SU-DHL-6 (cell line): ENCODE measurements around the gene NOP14.

Source experiments
- H2AFZ ChIP-seq: fragments of 200-600 bp; sonication (generic); 2 replicates; pipeline ENCODE4 v1.6.1; 2014; ENCODE audit warnings: low read depth, mild to moderate bottlenecking, moderate library complexity, mixed read lengths, antibody characterized with exemption, low read length; ENCODE audit not compliant: severe bottlenecking
- H3F3A ChIP-seq: fragments of 200-600 bp; shearing (Covaris generic); 2 replicates; pipeline ENCODE4 v1.6.0; 2016; ENCODE audit warnings: antibody characterized with exemption, mild to moderate bottlenecking; ENCODE audit not compliant: insufficient read depth
- H3K27ac ChIP-seq: fragments of 200-600 bp; sonication (generic); 2 replicates; pipeline ENCODE4 v1.5.1; 2016; ENCODE audit warnings: low read depth, mild to moderate bottlenecking, low read length, moderate library complexity, mixed read lengths
- H3K27me3 ChIP-seq: fragments of 200-600 bp; sonication (generic), shearing (Covaris generic); 2 replicates; pipeline ENCODE4 v1.6.0; 2014; ENCODE audit warnings: mild to moderate bottlenecking, low read length
- H3K36me3 ChIP-seq: fragments of 200-600 bp; sonication (generic); 2 replicates; pipeline ENCODE4 v1.6.1; 2014; ENCODE audit warnings: mild to moderate bottlenecking, low read length, mixed read lengths
- H3K4me2 ChIP-seq: fragments of 300-600, 200-600 bp; shearing (Covaris generic), sonication (generic); 2 replicates; pipeline ENCODE4 v1.6.0; 2014; ENCODE audit warnings: low read length, low read depth, mild to moderate bottlenecking; ENCODE audit not compliant: poor library complexity, severe bottlenecking
- H3K4me3 ChIP-seq: fragments of 200-600 bp; sonication (generic); 2 replicates; pipeline ENCODE4 v1.5.1; 2014; ENCODE audit warnings: antibody characterized with exemption, low read length, mild to moderate bottlenecking, mixed read lengths; ENCODE audit not compliant: insufficient read depth, poor library complexity, severe bottlenecking
- H3K79me2 ChIP-seq: fragments of 200-600 bp; sonication (generic); 2 replicates; pipeline ENCODE4 v1.6.1; 2014; ENCODE audit warnings: mild to moderate bottlenecking, low read length, moderate library complexity; ENCODE audit not compliant: insufficient read depth
- H3K9ac ChIP-seq: fragments of 200-600 bp; sonication (generic); 2 replicates; pipeline ENCODE4 v1.7.0; 2014; ENCODE audit warnings: mild to moderate bottlenecking, low read length
- H3K9me2 ChIP-seq: fragments of 200-600 bp; sonication (generic); replicated peaks from 2 replicates; pipeline ENCODE4 v1.6.1; 2014; ENCODE audit warnings: low read length; ENCODE audit not compliant: insufficient read depth
- H3K9me3 ChIP-seq: fragments of 200-600 bp; sonication (generic); 2 replicates; pipeline ENCODE4 v1.6.1; 2014; ENCODE audit warnings: low read length, mixed read lengths; ENCODE audit not compliant: insufficient read depth
- H4K20me1 ChIP-seq: fragments of 200-600 bp; sonication (generic); 2 replicates; pipeline ENCODE4 v1.6.1; 2014; ENCODE audit warnings: low read depth, mild to moderate bottlenecking, antibody characterized with exemption, low read length, moderate library complexity, mixed read lengths
- CTCF ChIP-seq: fragments of 200-600 bp; sonication (generic); IDR thresholded peaks from one replicate; pipeline ENCODE4 v1.5.1; 2017; ENCODE audit warnings: antibody characterized with exemption, mild to moderate bottlenecking, low read length, moderate library complexity; ENCODE audit not compliant: insufficient read depth, poor library complexity, severe bottlenecking
- EZH2phosphoT487 ChIP-seq: fragments of 200-600 bp; sonication (generic), shearing (Covaris generic); conservative IDR thresholded peaks from 2 replicates; pipeline ENCODE4 v1.6.1; 2018; ENCODE audit warnings: mild to moderate bottlenecking, antibody characterized with exemption, low read length, moderate library complexity, mixed read lengths

NOP14 gene

GRCh38 chr4:2944586-2945526 is 18.4 kb downstream of the NOP14 start:
- H4K20me1 ChIP-seq, result no peaks in the 10 kb centered on the region

GRCh38 chr4:2944091-2944482 is 19.1 kb downstream of the NOP14 start:
- H3K4me2 ChIP-seq, result no peak overlapping the region
- H4K20me1 ChIP-seq, result no peaks in the 10 kb centered on the region
- H3K9me2 ChIP-seq, result no peaks in the 10 kb centered on the region
- TF ChIP-seq EZH2phosphoT487, result no peak
- TF ChIP-seq CTCF, result no peak
- no peak overlapping the region for H2AFZ ChIP-seq
- no peaks in the 10 kb centered on the region for H3K79me2 ChIP-seq
- no peak overlapping the region for H3K9ac ChIP-seq
- no peaks in the 10 kb centered on the region for H3K27me3 ChIP-seq
- no peaks in the 10 kb centered on the region for H3K9me3 ChIP-seq
- H3K36me3 ChIP-seq, result peaks cover 9% of the 10 kb centered on the region
- no peak overlapping the region for H3K4me3 ChIP-seq
- no peaks in the 10 kb centered on the region for H3F3A ChIP-seq
- H3K27ac ChIP-seq, result no peak overlapping the region

More at GRCh38 chr4:2944586-2945526, 18.4 kb downstream of the NOP14 start:
- peaks cover 9% of the 10 kb centered on the region for H3K36me3 ChIP-seq
- H3K9me2 ChIP-seq, result no peaks in the 10 kb centered on the region
- no peak overlapping the region for H3K27ac ChIP-seq
- TF ChIP-seq EZH2phosphoT487, result no peak
- H3K4me3 ChIP-seq, result no peak overlapping the region
- H3F3A ChIP-seq, result no peaks in the 10 kb centered on the region
- no peak overlapping the region for H2AFZ ChIP-seq
- no peaks in the 10 kb centered on the region for H3K79me2 ChIP-seq
- H3K27me3 ChIP-seq, result no peaks in the 10 kb centered on the region
- H3K9ac ChIP-seq, result no peak overlapping the region
- no peaks in the 10 kb centered on the region for H3K9me3 ChIP-seq
- no peak overlapping the region for H3K4me2 ChIP-seq

GRCh38 chr4:2943364-2944090 is 19.7 kb downstream of the NOP14 start:
- Histone ChIP-seq H3K9ac (no peak overlapping the region), H3K4me2 (no peak overlapping the region), H3F3A (no peaks in the 10 kb centered on the region), H4K20me1 (no peaks in the 10 kb centered on the region), H3K9me2 (no peaks in the 10 kb centered on the region), H3K79me2 (no peaks in the 10 kb centered on the region), H2AFZ (no peak overlapping the region), H3K4me3 (no peak overlapping the region), H3K27me3 (no peaks in the 10 kb centered on the region), H3K36me3 (peaks cover 9% of the 10 kb centered on the region), H3K27ac (no peak overlapping the region), H3K9me3 (no peaks in the 10 kb centered on the region)
- TF ChIP-seq EZH2phosphoT487 (no peak), CTCF (no peak)
